HEK293 (cell line): ENCODE data around the gene RPUSD2.

Experiments
- HOXA7 ChIP-seq: sonication (generic); formaldehyde crosslinking; IDR thresholded peaks from 2 replicates; pipeline ENCODE4 v1.8.1; 2022; ENCODE audit warnings: missing genetic modification reagents, borderline replicate concordance
- MYNN ChIP-seq: fragments of 450-650 bp; formaldehyde crosslinking; IDR thresholded peaks from 2 replicates; pipeline ENCODE4 v1.5.1; 2016; ENCODE audit warnings: missing biosample characterization, missing genetic modification characterization, borderline replicate concordance
- SETDB1 ChIP-seq: IDR thresholded peaks from one replicate; pipeline ENCODE4 v1.6.1; 2017; ENCODE audit warnings: mild to moderate bottlenecking, low read length, moderate library complexity, mixed read lengths; ENCODE audit not compliant: insufficient read length
- ZBTB7A ChIP-seq: fragments of 450-650 bp; formaldehyde crosslinking; IDR thresholded peaks from 2 replicates; pipeline ENCODE4 v1.5.1; 2016; ENCODE audit warnings: low read depth, missing biosample characterization, missing genetic modification characterization
- ZEB2 ChIP-seq: fragments of 450-650 bp; formaldehyde crosslinking; IDR thresholded peaks from 2 replicates; pipeline ENCODE4 v1.5.1; 2016; ENCODE audit warnings: missing biosample characterization, missing genetic modification characterization
- ZNF501 ChIP-seq: fragments of 450-650 bp; formaldehyde crosslinking; IDR thresholded peaks from 2 replicates; pipeline ENCODE4 v1.5.1; 2016; ENCODE audit warnings: missing biosample characterization, missing genetic modification characterization
- ZNF510 ChIP-seq: fragments of 450-650 bp; formaldehyde crosslinking; IDR thresholded peaks from 2 replicates; pipeline ENCODE4 v1.5.1; 2018; ENCODE audit warnings: mild to moderate bottlenecking, missing genetic modification characterization, missing biosample characterization; ENCODE audit not compliant: insufficient replicate concordance
- ZNF629 ChIP-seq: fragments of 450-650 bp; formaldehyde crosslinking; IDR thresholded peaks from 2 replicates; pipeline ENCODE4 v1.5.1; 2017; ENCODE audit warnings: missing biosample characterization, missing genetic modification characterization
- ZNF768 ChIP-seq: fragments of 450-650 bp; formaldehyde crosslinking; IDR thresholded peaks from 2 replicates; pipeline ENCODE4 v1.5.1; 2018; ENCODE audit warnings: missing biosample characterization, mild to moderate bottlenecking, missing genetic modification characterization
- TF ChIP-seq, protein P1 (sequence below): fragments of 450-650 bp; formaldehyde crosslinking; IDR thresholded peaks from 2 replicates; pipeline ENCODE4 v1.5.1; 2016; ENCODE audit warnings: missing biosample characterization, missing genetic modification characterization
- TF ChIP-seq, protein P2 (sequence below): fragments of 450-650 bp; formaldehyde crosslinking; IDR thresholded peaks from 2 replicates; pipeline ENCODE4 v1.5.1; 2016; ENCODE audit warnings: missing biosample characterization, missing genetic modification characterization, borderline replicate concordance
- TF ChIP-seq, protein P3 (sequence below): fragments of 450-650 bp; formaldehyde crosslinking; IDR thresholded peaks from 2 replicates; pipeline ENCODE4 v1.5.1; 2016; ENCODE audit warnings: missing biosample characterization, missing genetic modification characterization

DNA sequence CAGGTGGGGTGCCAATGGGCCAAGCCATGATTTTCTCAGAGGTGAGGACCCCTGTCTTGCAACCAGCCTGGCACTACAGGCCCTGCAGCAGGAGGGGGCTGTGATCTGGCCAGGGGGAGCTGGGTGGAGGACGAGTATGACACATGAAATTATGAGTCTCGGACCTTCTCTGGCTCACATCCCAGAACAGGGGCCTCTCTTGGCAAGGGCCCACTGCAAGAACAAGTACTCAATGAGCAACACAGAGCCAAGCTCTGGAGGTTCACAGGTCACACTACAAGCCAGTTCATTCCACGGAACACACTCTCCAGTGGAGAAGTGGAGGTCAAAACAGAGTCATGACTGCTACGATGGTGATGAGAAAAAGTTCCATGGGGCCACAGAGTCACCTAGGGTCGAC is 32.6 kb upstream of the RPUSD2 start:
- no peak for TF ChIP-seq HOXA7
- TF ChIP-seq, protein P1, sequence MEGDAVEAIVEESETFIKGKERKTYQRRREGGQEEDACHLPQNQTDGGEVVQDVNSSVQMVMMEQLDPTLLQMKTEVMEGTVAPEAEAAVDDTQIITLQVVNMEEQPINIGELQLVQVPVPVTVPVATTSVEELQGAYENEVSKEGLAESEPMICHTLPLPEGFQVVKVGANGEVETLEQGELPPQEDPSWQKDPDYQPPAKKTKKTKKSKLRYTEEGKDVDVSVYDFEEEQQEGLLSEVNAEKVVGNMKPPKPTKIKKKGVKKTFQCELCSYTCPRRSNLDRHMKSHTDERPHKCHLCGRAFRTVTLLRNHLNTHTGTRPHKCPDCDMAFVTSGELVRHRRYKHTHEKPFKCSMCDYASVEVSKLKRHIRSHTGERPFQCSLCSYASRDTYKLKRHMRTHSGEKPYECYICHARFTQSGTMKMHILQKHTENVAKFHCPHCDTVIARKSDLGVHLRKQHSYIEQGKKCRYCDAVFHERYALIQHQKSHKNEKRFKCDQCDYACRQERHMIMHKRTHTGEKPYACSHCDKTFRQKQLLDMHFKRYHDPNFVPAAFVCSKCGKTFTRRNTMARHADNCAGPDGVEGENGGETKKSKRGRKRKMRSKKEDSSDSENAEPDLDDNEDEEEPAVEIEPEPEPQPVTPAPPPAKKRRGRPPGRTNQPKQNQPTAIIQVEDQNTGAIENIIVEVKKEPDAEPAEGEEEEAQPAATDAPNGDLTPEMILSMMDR (tag by site-specific recombination) = no peak
- no peak for TF ChIP-seq ZEB2 (tag by site-specific recombination)
- TF ChIP-seq ZBTB7A = no peak
- TF ChIP-seq, protein P2, sequence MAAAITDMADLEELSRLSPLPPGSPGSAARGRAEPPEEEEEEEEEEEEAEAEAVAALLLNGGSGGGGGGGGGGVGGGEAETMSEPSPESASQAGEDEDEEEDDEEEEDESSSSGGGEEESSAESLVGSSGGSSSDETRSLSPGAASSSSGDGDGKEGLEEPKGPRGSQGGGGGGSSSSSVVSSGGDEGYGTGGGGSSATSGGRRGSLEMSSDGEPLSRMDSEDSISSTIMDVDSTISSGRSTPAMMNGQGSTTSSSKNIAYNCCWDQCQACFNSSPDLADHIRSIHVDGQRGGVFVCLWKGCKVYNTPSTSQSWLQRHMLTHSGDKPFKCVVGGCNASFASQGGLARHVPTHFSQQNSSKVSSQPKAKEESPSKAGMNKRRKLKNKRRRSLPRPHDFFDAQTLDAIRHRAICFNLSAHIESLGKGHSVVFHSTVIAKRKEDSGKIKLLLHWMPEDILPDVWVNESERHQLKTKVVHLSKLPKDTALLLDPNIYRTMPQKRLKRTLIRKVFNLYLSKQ (tag by site-specific recombination) = no peak
- no peak for TF ChIP-seq ZNF629
- no peak for TF ChIP-seq ZNF510 (tag by site-specific recombination)
- no peak for TF ChIP-seq ZNF501
- TF ChIP-seq ZNF768 (tag by site-specific recombination) = no peak
- TF ChIP-seq MYNN (tag by site-specific recombination) = no peak
- no peak for TF ChIP-seq SETDB1
- TF ChIP-seq, protein P3, sequence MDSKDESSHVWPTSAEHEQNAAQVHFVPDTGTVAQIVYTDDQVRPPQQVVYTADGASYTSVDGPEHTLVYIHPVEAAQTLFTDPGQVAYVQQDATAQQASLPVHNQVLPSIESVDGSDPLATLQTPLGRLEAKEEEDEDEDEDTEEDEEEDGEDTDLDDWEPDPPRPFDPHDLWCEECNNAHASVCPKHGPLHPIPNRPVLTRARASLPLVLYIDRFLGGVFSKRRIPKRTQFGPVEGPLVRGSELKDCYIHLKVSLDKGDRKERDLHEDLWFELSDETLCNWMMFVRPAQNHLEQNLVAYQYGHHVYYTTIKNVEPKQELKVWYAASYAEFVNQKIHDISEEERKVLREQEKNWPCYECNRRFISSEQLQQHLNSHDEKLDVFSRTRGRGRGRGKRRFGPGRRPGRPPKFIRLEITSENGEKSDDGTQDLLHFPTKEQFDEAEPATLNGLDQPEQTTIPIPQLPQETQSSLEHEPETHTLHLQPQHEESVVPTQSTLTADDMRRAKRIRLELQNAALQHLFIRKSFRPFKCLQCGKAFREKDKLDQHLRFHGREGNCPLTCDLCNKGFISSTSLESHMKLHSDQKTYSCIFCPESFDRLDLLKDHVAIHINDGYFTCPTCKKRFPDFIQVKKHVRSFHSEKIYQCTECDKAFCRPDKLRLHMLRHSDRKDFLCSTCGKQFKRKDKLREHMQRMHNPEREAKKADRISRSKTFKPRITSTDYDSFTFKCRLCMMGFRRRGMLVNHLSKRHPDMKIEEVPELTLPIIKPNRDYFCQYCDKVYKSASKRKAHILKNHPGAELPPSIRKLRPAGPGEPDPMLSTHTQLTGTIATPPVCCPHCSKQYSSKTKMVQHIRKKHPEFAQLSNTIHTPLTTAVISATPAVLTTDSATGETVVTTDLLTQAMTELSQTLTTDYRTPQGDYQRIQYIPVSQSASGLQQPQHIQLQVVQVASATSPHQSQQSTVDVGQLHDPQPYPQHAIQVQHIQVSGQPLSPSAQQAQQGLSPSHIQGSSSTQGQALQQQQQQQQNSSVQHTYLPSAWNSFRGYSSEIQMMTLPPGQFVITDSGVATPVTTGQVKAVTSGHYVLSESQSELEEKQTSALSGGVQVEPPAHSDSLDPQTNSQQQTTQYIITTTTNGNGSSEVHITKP (tag by site-specific recombination) = no peak
